Fibroblast of lung (primary cell): ENCODE measurements around the gene NHS.

Source experiments
- CTCF ChIP-seq, 2 donors: IDR thresholded peaks in 1 of 2; conservative IDR thresholded peaks in 1 of 2; 1 replicate in 1 of 2; 2 replicates in 1 of 2; pipeline ENCODE4 v1.5.1; 2011 to 2012; ENCODE audit warnings: low read length in 2 of 2, control low read depth in 1 of 2, inconsistent platforms in 1 of 2, low read depth in 1 of 2, mild to moderate bottlenecking in 1 of 2
- EZH2 ChIP-seq: IDR thresholded peaks from 2 replicates; pipeline ENCODE4 v1.5.1; 2012; ENCODE audit warnings: low read length, control low read depth, mild to moderate bottlenecking; ENCODE audit errors: missing control alignments

- no peak for TF ChIP-seq CTCF (conservative IDR thresholded peaks at IDR 0.05 in 1 of 2, IDR thresholded peaks at IDR 0.05 in 1 of 2; ENCODE audit: low read depth in 1 of 2, low read length in 2 of 2)
- no peak for TF ChIP-seq EZH2
These were observed 178.5 kb downstream of the NHS start for GRCh38 chrX:17553469-17553868.
